HPDE6-E6E7 (cell line): ENCODE results near the gene APEX1.
"Not testable (repeated sequence)": the region's sequence is repeated elsewhere in the genome, so short reads cannot be mapped to it uniquely, and the experiment has no call there.

Experiments
- DNase-seq: peaks from one replicate; pipeline ENCODE4 v3.0.0; 2011; ENCODE audit warnings: missing footprints; ENCODE audit errors: extremely low spot score

The APEX1 gene

GRCh38 chr14:20472536-20473169, 17.6 kb downstream of the APEX1 start:
- no peak for DNase-seq

- DNase-seq = no peak
These were observed 21.8 kb downstream of the APEX1 start for GRCh38 chr14:20476776-20477175.

GRCh38 chr14:20477211-20477876, 22.3 kb downstream of the APEX1 start:
- no peak for DNase-seq

- no peak for DNase-seq
These were observed 23.9 kb downstream of the APEX1 start for GRCh38 chr14:20478894-20479293.

GRCh38 chr14:20482382-20482781, 27.4 kb downstream of the APEX1 start:
- DNase-seq = no peak

- no peak for DNase-seq
These were observed 30.9 kb downstream of the APEX1 start for GRCh38 chr14:20485900-20486299.

GRCh38 chr14:20486684-20487395, 31.8 kb downstream of the APEX1 start:
- DNase-seq = no peak

- peak; percentile 10 for DNase-seq
These were observed 32.3 kb downstream of the APEX1 start for GRCh38 chr14:20487396-20487725.

GRCh38 chr14:20489093-20489994, 34.3 kb downstream of the APEX1 start:
- DNase-seq = peak; percentile 53

- DNase-seq = no peak
These were observed 35.5 kb downstream of the APEX1 start for GRCh38 chr14:20490563-20490962.

- no peak for DNase-seq
These were observed 37.5 kb downstream of the APEX1 start for GRCh38 chr14:20492486-20492885.

- no peak for DNase-seq
These were observed 38.6 kb downstream of the APEX1 start for GRCh38 chr14:20493634-20494033.

- DNase-seq = peak; percentile 59
These were observed 40.1 kb downstream of the APEX1 start for GRCh38 chr14:20494935-20495766.

GRCh38 chr14:20498622-20499021, 43.6 kb downstream of the APEX1 start:
- DNase-seq = no peak

GRCh38 chr14:20499108-20499507, 44.1 kb downstream of the APEX1 start:
- DNase-seq = no peak

GRCh38 chr14:20499881-20500280, 44.9 kb downstream of the APEX1 start:
- no peak for DNase-seq

- DNase-seq = no peak
These were observed 46.3 kb downstream of the APEX1 start for GRCh38 chr14:20501346-20501745.

- DNase-seq = no peak
These were observed 48.9 kb downstream of the APEX1 start for GRCh38 chr14:20503898-20504297.

- DNase-seq = not testable (repeated sequence)
These were observed 51.2 kb downstream of the APEX1 start for GRCh38 chr14:20506276-20506675.

- not testable (repeated sequence) for DNase-seq
These were observed 51.7 kb downstream of the APEX1 start for GRCh38 chr14:20506752-20507151.
